ENCODE data around the gene DHFR2.
"Not testable (repeated sequence)": the region's sequence is repeated elsewhere in the genome, so short reads cannot be mapped to it uniquely, and the experiment has no call there.

The DHFR2 gene

DNA sequence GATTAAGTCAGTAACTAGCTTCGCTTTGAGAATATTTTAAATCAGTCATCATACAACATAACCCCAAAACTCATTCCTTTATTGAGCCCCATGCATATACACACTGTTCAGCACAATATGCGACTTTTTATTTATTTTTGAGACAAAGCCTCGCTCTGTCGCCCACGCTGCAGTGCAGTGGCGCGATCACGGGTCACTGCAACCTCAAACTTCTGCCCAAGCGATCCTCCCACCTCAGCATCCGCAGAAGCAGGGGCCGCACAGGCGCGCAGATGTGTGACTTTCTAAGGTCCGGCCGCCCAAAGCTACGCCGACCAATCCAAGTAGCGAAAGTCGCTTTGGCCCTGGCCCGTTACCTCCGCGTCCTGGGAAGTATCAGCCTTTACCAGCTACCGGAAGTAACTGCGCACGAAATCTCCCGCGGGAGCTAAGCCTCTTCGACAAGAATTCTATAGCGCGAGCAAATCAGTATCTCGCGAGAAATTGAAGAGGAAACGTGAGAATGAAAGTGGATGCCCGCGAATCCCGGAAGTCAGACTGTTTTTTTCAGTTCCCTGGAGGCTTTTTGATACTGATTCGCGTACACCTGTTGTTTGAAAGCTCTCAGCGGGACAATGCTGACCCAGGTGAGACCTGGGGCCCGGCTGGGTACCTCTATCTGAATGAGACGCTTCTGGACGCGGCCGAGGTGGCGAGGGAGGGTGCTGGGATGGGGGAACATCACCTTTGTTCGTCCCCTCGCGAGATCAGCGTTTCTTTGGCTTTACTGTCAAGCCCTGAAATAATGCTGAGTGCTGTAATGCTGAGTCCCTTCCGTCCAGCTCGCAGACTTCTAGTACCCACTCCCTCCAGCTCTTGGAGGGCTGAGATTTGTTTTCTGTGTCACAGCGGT lies at the start of gene DHFR2, which contains the start of gene NSUN3:
DHFR2 (minus strand) TSS at position 404 of the 892 bp plus-strand sequence. CDS start 1,405 bp downstream, outside the sequence.
NSUN3 (plus strand) TSS at position 549 of the 892 bp plus-strand sequence; CDS start at position 615, 66 bp downstream.
- peak; percentile 96 for DNase-seq (ENCODE audit: low read depth in 2 of 2)

GRCh38 chr3:94110854-94111253 lies 48.1 kb upstream of the DHFR2 start:
- DNase-seq (ENCODE audit: low read depth in 2 of 2), result no peak

DNA sequence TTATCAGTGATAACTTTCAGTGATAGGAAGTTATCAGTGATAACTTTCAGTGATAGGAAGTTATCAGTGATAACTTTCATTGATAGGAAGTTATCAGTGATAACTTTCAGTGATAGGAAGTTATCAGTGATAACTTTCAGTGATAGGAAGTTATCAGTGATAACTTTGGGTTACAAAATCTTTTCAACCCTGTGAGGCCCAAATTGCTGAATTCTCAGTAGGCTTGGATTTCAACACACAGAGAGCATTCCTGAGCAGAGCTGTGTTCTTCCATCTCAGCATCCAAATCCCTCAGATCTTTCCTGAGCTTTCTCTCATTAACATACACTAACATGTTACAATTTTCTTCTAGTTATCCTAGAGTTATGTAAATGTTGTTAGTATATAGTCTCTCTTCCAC lies 47.5 kb upstream of the DHFR2 start:
- DNase-seq (ENCODE audit: low read depth in 2 of 2), result not testable (repeated sequence)

DNA sequence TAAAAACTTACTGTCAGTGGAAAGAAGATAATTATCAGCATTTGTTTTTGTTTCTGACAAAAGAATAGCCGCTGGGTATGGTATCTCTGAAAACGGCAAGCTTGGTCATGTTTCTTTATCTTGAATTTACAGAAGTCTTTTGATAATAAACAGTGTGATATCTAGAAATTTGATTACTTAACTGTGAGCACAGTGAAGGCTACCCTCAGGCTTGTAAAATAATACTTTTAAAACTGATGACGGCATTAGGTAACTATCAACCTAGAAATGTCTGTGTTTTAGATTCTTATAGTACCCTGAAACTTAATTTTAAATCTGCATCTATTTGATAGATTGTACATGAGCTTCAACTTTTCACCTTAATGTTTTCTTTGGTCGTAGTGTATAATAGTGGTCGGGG lies 43.6 kb upstream of the DHFR2 start:
- no peak for DNase-seq (ENCODE audit: low read depth in 2 of 2)

GRCh38 chr3:94101860-94102259 lies 39.1 kb upstream of the DHFR2 start:
- DNase-seq (ENCODE audit: low read depth in 2 of 2), result no peak

DNA sequence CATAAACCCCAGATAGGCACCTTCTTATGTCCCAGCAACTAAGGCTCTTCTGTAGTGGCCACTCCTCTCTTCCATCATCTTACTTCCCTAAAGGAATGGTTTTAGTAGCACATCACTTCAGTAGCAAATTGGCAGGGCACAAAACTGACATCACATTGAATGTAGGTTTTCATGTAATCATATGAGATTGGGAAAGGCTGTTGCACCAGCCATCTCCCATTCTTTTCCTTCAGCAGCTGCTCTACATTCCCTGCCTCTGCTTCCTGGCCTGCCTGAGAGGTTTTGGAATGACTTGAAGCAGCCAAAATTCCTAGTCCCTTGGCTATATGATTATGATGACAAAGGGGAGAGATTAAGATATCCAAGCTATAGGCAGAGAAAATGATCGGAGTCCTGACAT lies 36.6 kb upstream of the DHFR2 start:
- DNase-seq (ENCODE audit: low read depth in 2 of 2), result no peak

DNA sequence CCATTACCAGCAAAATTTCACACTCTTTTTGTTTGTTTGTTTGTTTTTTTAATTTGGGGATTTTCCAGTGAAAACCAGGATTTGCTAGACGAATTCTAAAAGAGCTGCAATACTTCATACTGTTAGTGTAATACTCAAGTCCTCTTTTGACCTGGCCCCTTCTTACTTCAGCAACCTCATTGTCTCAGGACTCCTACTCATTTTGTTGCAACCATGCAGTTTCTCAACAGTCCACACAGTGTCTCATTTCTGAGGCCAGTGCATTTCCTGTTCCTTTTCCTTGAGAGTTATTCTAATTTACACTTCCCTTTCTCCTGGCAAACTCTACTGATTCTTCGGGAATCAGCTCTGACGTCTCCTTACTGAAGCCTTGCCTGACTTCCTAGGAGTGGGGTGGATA lies 35.7 kb upstream of the DHFR2 start:
- no peak for DNase-seq (ENCODE audit: low read depth in 2 of 2)

- no peak for DNase-seq (ENCODE audit: low read depth in 2 of 2)
Measured at GRCh38 chr3:94095111-94095510, 32.4 kb upstream of the DHFR2 start.

DNA sequence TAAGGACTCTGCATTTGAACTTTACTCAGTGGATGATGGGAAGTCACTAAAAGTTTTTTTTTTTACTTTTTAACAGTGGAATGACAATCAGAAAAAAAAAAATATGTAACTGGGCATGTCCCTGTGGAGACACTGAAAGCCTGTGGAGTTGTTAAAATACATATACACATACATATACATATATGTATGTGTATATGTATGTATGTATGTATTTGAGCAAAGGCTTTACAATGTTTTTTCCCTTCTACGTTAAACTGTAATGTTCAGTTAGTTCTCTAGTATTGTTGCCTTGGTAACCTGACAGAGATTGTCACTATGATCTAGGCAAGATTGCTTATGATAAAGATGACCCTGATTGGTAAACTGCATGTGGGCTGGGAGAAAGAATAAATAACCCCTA lies 30.4 kb upstream of the DHFR2 start:
- no peak for DNase-seq (ENCODE audit: low read depth in 2 of 2)

GRCh38 chr3:94092086-94092485 lies 29.4 kb upstream of the DHFR2 start:
- no peak for DNase-seq (ENCODE audit: low read depth in 2 of 2)

DNA sequence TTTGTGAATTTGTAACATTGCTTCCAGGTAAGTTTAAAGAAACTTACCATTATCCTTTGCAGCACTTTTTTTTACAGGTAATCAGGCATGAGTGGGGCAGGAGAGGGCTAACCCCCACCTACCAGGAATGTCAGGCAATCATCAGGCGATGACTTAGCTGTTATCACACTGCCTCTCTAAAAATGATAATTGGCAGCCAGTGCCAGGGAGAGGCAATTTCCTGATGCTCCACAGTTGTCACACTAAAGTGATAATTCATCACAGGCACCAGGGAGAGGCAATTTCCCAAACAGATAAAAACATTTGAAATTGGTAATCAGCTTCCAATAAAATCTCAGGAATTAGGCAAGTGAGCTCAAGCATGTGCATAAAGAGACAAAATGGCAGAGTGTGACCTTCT lies 26.4 kb upstream of the DHFR2 start:
- DNase-seq (ENCODE audit: low read depth in 2 of 2), result no peak

DNA sequence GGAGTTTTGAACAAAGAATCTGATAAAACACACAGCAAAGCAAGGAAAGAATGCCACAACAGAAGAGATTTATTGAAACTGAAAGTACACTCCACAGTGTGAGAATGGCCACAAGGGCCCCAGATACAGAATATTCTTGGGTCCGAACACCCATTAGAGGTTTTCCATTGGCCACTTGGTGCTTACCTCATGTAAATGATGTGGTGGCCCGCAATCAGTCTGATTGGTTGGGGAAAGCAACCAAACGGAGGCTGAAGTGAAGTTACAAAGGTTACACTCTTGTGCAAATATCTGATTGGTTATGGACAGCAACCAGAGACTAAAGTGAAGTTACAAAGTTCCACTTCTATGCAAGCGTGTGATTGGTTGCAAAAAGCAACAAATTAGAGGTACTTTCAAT lies 20.5 kb upstream of the DHFR2 start:
- no peak for DNase-seq (ENCODE audit: low read depth in 2 of 2)

- DNase-seq (ENCODE audit: low read depth in 2 of 2), result no peak
Measured at GRCh38 chr3:94082391-94082937, 19.7 kb upstream of the DHFR2 start.

- DNase-seq (ENCODE audit: low read depth in 2 of 2), result no peak
Measured at GRCh38 chr3:94081884-94082283, 19.2 kb upstream of the DHFR2 start.

DNA sequence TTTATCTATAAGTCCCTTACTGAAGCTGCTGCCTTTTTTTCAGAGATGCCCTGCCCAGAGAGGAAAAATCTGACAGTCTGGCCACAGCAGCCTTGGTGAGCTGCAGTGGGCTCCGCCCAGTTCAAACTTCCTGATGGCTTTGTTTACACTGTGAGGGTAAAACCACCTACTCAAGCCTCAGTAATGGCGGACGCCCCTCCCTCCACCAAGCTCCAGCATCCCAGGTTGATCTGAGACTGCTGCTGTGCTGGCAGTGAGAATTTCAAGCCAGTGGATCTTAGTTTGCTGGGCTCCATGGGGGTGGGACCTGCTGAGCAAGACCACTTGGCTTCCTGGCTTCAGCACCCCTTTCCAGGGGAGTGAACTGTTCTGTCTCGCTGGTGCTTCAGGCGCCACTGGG lies 17.8 kb upstream of the DHFR2 start:
- not testable (repeated sequence) for DNase-seq (ENCODE audit: low read depth in 2 of 2)

DNA sequence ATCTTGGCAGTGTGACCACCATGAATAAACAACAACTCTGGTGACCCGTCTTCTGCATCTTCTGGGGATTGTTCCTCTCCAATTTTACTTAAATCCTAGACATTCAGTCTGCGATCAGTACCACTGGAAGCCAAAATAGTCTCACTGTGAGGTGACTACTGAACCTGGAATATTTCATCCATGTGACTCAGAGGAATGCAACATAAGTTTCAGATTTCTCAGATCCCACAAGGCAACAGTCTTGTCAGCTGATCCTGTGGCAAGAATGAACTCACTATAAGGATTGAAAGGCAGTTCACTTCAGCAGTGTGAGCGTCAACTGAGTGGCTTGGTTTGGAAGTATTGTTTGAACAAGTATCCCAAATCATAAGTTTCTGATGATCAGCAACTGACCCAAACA lies 13.3 kb upstream of the DHFR2 start:
- DNase-seq (ENCODE audit: low read depth in 2 of 2), result no peak

DNA sequence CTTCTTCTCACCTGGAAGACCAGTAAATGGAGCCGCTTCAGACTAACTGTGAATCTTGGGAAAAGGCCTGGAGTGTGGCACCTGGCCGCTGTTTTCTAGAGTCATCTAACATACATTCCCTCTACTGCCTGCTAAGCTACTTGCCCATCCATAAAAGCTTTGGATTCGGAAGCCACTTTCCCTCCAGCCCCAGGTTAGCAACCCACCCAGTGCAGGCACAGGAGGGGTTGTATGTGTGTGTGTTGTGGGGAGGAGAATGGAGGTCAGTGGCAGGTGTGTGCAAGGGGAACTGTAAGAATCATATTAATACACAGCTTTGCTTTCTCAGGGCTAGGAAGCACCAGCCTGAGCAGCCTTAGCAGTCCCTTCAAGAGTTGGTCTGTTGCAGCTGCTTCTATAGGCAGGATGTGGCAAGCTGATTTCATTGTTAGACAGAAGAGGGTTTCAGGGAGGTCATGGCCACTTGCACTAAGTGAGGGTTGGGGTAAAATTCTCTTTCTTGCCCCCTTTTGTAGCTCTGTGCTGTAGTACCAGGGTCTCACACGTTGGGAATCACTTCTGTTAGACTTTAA lies 9.1 kb upstream of the DHFR2 start:
- DNase-seq (ENCODE audit: low read depth in 2 of 2), result no peak

DNA sequence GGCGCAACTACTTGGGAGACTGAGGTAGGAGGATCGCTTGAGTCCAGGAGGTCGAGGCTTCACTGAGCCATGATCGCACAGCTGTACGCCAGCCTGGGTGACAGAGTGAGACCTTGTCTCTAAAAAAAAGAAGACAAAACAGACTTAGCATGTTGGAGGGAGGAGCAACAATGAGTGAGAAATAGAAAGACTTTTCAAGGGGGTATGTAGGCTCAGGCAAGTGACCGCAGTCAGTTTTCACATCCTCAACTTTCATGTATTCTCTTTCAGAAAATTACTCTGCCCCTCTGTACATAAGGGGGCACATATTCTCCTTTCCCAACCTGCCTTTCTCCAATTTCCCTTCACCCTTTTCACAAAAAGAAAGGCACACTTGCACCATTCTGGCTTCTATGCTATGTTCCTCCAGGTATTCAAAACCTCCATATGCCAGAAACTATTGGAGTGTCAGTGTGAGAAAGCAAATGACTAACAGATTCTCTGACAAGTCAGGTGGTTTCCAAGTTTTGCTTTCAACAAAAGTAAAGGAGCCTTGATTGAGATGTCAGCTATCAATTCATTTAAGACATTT lies 7.7 kb upstream of the DHFR2 start:
- no peak for DNase-seq (ENCODE audit: low read depth in 2 of 2)

GRCh38 chr3:94069194-94069813 lies 6.6 kb upstream of the DHFR2 start:
- peak; percentile 15 to 18 for DNase-seq (ENCODE audit: low read depth in 2 of 2)

DNA sequence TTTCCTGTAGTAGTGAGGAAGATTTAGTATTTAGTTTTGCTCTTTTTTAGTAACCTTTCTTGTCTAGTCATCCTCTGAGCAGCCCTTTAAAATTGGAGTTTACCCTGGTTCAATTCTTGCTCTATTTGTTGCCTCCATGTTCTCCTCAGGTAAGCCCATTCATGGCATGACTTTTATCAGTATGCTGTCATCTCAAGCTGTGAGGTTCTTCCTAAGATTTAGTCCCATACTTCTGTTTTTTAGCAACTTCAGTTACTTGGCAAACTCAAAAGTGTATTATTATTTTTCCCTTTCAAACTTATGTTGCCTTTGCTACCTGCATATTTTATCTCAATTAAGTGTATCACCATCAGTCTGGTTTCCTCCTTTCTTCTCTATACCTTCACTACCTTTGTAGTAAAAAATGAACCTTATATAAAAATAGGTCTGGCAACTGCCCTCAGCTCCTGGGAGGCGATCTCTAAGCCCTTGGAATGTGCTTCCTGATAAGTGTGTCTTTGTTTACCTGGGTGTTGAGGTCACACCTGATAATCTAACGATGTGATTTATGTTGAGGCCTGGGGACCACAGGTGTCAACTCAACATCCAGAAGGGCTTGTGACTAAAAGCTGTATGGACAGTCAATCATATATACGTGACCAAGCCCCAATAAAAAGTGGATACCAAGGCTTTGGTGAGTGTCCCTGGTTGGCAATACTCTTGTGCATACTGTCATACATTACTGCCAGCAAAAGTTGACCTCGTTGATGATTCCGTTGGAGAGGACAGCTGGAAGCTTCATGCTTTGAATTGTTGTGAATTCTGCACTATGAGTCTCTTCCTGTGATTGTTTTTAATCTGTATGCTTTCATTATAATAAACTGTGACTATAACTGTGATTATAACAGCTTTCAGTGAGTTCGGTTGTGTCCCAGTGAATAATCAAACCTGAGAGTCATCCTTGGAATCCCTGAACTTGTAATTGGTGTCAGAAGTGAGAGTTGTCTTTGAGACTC lies 4.1 kb upstream of the DHFR2 start:
- DNase-seq (ENCODE audit: low read depth in 2 of 2), result no peak
